Brain microvascular endothelial cell (primary cell): ENCODE results near the gene CHSY1.

Experiments used
- DNase-seq: peaks from one replicate; pipeline ENCODE4 v3.0.0-alpha.2; 2020
- H3K27ac ChIP-seq: fragments of 250-450 bp; sonication (Bioruptor Pico); 2 replicates; pipeline ENCODE4 v1.5.1; 2020; ENCODE audit warnings: mild to moderate bottlenecking, moderate library complexity
- H3K27me3 ChIP-seq: fragments of 250-450 bp; sonication (Bioruptor Pico); replicated peaks from 2 replicates; pipeline ENCODE4 v1.5.1; 2020; ENCODE audit warnings: mild to moderate bottlenecking
- H3K36me3 ChIP-seq: fragments of 250-450 bp; sonication (Bioruptor Pico); replicated peaks from 2 replicates; pipeline ENCODE4 v1.5.1; 2020; ENCODE audit warnings: mild to moderate bottlenecking
- H3K4me3 ChIP-seq: 2 replicates; pipeline ENCODE4 v1.5.1; 2011; ENCODE audit warnings: low read depth, mild to moderate bottlenecking, control low read depth, low read length, moderate library complexity
- in situ Hi-C: cut with HindIII; loops from 2 replicates; pipeline ENCODE4 v1.10.0; 2017; ENCODE audit warnings: low sequenced_read_pairs, low pct_ligation_motif_present
- TF ChIP-seq, protein P1 (sequence below): IDR thresholded peaks from 2 replicates; pipeline ENCODE4 v1.5.1; 2011; ENCODE audit warnings: low read depth, mild to moderate bottlenecking, moderate library complexity, low read length, control low read depth, inconsistent platforms; ENCODE audit errors: missing control alignments

The CHSY1 gene

GRCh38 chr15:101213570-101213969 is 38.3 kb downstream of the CHSY1 start:
- H3K36me3 ChIP-seq, result peaks cover 4% of the 10 kb centered on the region
- H3K27ac ChIP-seq, result no peak overlapping the region
- no peak overlapping the region for H3K4me3 ChIP-seq
- in situ Hi-C loops, result no loop called here
- TF ChIP-seq, protein P1, sequence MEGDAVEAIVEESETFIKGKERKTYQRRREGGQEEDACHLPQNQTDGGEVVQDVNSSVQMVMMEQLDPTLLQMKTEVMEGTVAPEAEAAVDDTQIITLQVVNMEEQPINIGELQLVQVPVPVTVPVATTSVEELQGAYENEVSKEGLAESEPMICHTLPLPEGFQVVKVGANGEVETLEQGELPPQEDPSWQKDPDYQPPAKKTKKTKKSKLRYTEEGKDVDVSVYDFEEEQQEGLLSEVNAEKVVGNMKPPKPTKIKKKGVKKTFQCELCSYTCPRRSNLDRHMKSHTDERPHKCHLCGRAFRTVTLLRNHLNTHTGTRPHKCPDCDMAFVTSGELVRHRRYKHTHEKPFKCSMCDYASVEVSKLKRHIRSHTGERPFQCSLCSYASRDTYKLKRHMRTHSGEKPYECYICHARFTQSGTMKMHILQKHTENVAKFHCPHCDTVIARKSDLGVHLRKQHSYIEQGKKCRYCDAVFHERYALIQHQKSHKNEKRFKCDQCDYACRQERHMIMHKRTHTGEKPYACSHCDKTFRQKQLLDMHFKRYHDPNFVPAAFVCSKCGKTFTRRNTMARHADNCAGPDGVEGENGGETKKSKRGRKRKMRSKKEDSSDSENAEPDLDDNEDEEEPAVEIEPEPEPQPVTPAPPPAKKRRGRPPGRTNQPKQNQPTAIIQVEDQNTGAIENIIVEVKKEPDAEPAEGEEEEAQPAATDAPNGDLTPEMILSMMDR, result no peak
- no peaks in the 10 kb centered on the region for H3K27me3 ChIP-seq
- no peak for DNase-seq

DNA sequence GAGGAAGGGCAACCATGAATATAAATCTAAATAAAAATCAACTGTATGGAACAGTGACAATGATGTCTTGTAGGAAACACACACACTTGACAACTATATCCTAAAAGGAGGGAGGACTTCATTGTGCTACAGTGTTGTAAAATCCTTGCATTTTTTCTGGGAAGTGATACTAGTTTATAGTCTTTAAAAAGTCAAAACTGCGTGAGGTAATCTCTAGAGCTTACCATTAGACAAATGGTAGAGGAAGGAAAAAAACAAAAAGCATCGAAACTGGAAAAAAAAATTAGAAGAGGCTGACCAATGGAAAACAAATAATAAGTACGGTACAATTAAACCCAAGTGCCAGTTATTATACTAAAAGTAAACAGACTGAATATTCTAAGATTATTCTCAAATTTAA is 38.7 kb downstream of the CHSY1 start:
- in situ Hi-C loops, result no loop called here
- H3K4me3 ChIP-seq, result no peak overlapping the region
- no peak overlapping the region for H3K27ac ChIP-seq
- H3K27me3 ChIP-seq, result no peaks in the 10 kb centered on the region
- TF ChIP-seq, protein P1, result no peak
- no peak for DNase-seq
- H3K36me3 ChIP-seq, result peaks cover 4% of the 10 kb centered on the region

DNA sequence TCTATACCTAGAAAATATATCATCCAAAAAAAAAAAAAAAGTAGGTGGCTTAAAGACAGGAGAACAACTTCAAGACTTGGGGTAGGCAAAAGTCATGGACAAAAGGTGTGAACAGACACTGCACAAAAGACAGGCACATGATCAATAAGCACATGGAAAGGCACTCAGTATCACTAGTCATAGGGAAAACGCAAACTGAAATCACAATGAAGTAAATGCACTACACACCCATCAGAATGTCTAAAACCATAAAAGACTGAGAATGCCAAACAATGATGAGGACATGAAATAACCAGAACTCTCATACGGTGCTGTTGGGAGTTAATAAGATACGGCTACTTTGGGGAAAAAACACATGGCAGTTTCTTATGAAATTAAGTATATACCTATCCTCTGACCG is 40.0 kb downstream of the CHSY1 start:
- DNase-seq, result no peak
- no peaks in the 10 kb centered on the region for H3K36me3 ChIP-seq
- no peaks in the 10 kb centered on the region for H3K27me3 ChIP-seq
- no peak overlapping the region for H3K4me3 ChIP-seq
- H3K27ac ChIP-seq, result no peak overlapping the region
- in situ Hi-C loops, result no loop called here
- TF ChIP-seq, protein P1, result no peak

GRCh38 chr15:101210466-101210865 is 41.4 kb downstream of the CHSY1 start:
- TF ChIP-seq, protein P1, result no peak
- Histone ChIP-seq H3K27me3 (no peaks in the 10 kb centered on the region), H3K27ac (no peak overlapping the region), H3K4me3 (no peak overlapping the region), H3K36me3 (no peaks in the 10 kb centered on the region)
- in situ Hi-C loops, result no loop called here
- no peak for DNase-seq

- H3K4me3 ChIP-seq, result no peak overlapping the region
- no peak overlapping the region for H3K27ac ChIP-seq
- in situ Hi-C loops, result no loop called here
Observed at GRCh38 chr15:101210058-101210457, 41.8 kb downstream of the CHSY1 start.

GRCh38 chr15:101209285-101209845 is 42.5 kb downstream of the CHSY1 start:
- Histone ChIP-seq H3K27me3 (no peaks in the 10 kb centered on the region), H3K4me3 (no peak overlapping the region), H3K27ac (peak overlapping the region; percentile 13), H3K36me3 (no peaks in the 10 kb centered on the region)
- TF ChIP-seq, protein P1, result no peak
- no peak for DNase-seq
- in situ Hi-C loops, result no loop called here

More at GRCh38 chr15:101210058-101210457, 41.8 kb downstream of the CHSY1 start:
- TF ChIP-seq, protein P1, result no peak
- H3K27me3 ChIP-seq, result no peaks in the 10 kb centered on the region
- DNase-seq, result no peak
- no peaks in the 10 kb centered on the region for H3K36me3 ChIP-seq
